HS-27A (cell line): ENCODE results near the gene LRCH1.
A peak's percentile ranks its signal among the peaks of the same experiment; 100 is the strongest.

Experiments
- DNase-seq: peaks from one replicate; pipeline ENCODE4 v3.0.0-alpha.2; 2012; ENCODE audit warnings: low read depth, missing footprints

Gene LRCH1

GRCh38 chr13:46665633-46666482 lies 112.9 kb downstream of the LRCH1 start:
- no peak for DNase-seq

GRCh38 chr13:46666727-46667456 lies 113.9 kb downstream of the LRCH1 start:
- no peak for DNase-seq

GRCh38 chr13:46667687-46668281 lies 114.8 kb downstream of the LRCH1 start:
- DNase-seq, result no peak

GRCh38 chr13:46668302-46668720 lies 115.3 kb downstream of the LRCH1 start:
- peak; percentile 3 for DNase-seq

GRCh38 chr13:46668931-46669525 lies 116.1 kb downstream of the LRCH1 start:
- no peak for DNase-seq

- no peak for DNase-seq
Observed at GRCh38 chr13:46672338-46673090, 119.5 kb downstream of the LRCH1 start.

GRCh38 chr13:46675016-46675415 lies 122.0 kb downstream of the LRCH1 start:
- DNase-seq, result no peak

GRCh38 chr13:46676378-46676725 lies 123.4 kb downstream of the LRCH1 start:
- no peak for DNase-seq

GRCh38 chr13:46679369-46680120 lies 126.6 kb downstream of the LRCH1 start:
- no peak for DNase-seq

GRCh38 chr13:46682015-46682414 lies 129.0 kb downstream of the LRCH1 start:
- DNase-seq, result no peak

GRCh38 chr13:46682707-46683106 lies 129.7 kb downstream of the LRCH1 start:
- DNase-seq, result no peak

GRCh38 chr13:46683676-46684260 lies 130.8 kb downstream of the LRCH1 start:
- DNase-seq, result no peak

- DNase-seq, result no peak
Observed at GRCh38 chr13:46684287-46685001, 131.5 kb downstream of the LRCH1 start.

- no peak for DNase-seq
Observed at GRCh38 chr13:46685006-46685730, 132.2 kb downstream of the LRCH1 start.

- no peak for DNase-seq
Observed at GRCh38 chr13:46686171-46686570, 133.2 kb downstream of the LRCH1 start.

GRCh38 chr13:46687810-46688209 lies 134.8 kb downstream of the LRCH1 start:
- peak; percentile 1 for DNase-seq

GRCh38 chr13:46688306-46688705 lies 135.3 kb downstream of the LRCH1 start:
- DNase-seq, result no peak

- DNase-seq, result no peak
Observed at GRCh38 chr13:46698014-46698413, 145.0 kb downstream of the LRCH1 start.

- DNase-seq, result no peak
Observed at GRCh38 chr13:46698910-46699460, 146.0 kb downstream of the LRCH1 start.
